ENCODE data around the gene ZNF407. TPM values are rescaled to one million over a fixed set of nuclear protein-coding genes. Genes with fewer than 3 reads are reported as not detected.

Gene ZNF407
- total RNA-seq, 1 donor from 2014 or later, result 16.1 TPM

DNA sequence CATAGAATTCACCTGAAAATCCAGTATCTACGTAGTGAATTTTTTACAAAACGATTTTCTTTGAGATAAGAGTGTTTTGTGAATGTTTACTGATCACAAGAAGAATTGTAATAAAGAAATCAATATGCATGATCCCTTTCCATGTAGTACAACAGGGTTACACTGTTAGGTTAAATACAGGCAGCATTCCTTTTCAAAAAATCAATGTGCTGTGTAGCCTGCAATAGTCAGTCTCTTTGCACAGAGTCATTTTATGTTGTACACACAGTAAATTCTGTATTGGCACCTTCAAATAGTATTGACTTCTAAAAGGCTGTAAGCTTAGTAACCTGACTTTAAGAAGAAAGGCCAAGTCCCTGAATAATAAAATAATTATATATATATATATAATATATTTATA, 63.3 kb downstream of the ZNF407 start:
- ATAC-seq, result no peak
- Histone ChIP-seq H3K36me3 (peaks cover 6% of the 10 kb centered on the region), H3K4me3 (no peak overlapping the region), H3K9me3 (no peaks in the 10 kb centered on the region), H3K4me1 (no peaks in the 10 kb centered on the region), H3K27me3 (ENCODE audit: low read depth) (no peaks in the 10 kb centered on the region), H3K27ac (no peak overlapping the region)
- intact Hi-C loops (cut with DNase I), result no loop called here
- no peak for DNase-seq
- no peak for TF ChIP-seq CTCF (IDR thresholded peaks at IDR 0.05)

DNA sequence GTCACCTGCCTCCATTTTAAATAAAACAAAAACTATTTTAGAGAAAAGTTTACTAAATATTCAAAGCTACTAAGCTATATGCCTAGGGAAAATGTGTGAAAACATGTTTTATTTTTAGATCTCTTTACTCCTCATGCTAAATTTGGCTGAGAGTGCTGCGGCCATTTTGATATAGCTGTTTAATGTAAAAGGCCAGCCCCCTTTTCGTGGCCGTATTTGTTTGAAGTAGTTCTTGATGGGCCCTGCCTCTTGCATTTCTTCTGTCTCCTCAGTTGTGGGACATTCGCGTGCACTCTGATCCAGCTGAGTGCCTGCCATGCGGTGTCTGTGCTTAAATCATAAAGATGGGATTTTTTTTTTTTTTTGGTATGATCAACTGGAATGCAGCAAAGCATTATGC, 64.0 kb downstream of the ZNF407 start:
- no peak overlapping the region for H3K4me3 ChIP-seq
- TF ChIP-seq CTCF (IDR thresholded peaks at IDR 0.05), result no peak
- H3K36me3 ChIP-seq, result peaks cover 6% of the 10 kb centered on the region
- H3K4me1 ChIP-seq, result no peaks in the 10 kb centered on the region
- DNase-seq, result no peak
- intact Hi-C loops (cut with DNase I), result no loop called here
- ATAC-seq, result no peak
- no peaks in the 10 kb centered on the region for H3K9me3 ChIP-seq
- no peak overlapping the region for H3K27ac ChIP-seq
- no peaks in the 10 kb centered on the region for H3K27me3 ChIP-seq (ENCODE audit: low read depth)

DNA sequence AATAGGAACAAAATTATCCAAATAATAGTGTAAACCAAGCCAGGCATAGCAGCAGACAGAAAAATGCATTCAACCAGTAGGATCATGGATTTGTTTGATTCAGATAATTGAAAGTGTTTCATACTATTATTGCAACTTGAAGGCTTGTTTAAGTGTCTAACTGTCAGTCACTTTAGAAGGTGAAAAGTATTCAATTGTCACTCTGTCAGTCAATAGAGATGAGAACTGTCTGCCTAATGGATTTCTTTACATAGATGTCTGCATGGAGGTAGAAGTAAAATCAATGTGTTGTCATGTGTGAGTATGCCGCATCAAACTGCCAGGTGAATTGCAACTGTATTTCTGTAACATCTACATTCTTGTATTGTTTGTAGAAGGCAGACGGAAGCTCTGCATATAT, 65.0 kb downstream of the ZNF407 start:
- TF ChIP-seq CTCF (IDR thresholded peaks at IDR 0.05), result no peak
- Histone ChIP-seq H3K4me3 (no peak overlapping the region), H3K27me3 (ENCODE audit: low read depth) (no peaks in the 10 kb centered on the region), H3K27ac (no peak overlapping the region), H3K9me3 (no peaks in the 10 kb centered on the region), H3K36me3 (peaks cover 6% of the 10 kb centered on the region), H3K4me1 (no peaks in the 10 kb centered on the region)
- DNase-seq, result no peak
- no peak for ATAC-seq
- intact Hi-C loops (cut with DNase I), result no loop called here

- intact Hi-C loops (cut with DNase I), result no loop called here
- Histone ChIP-seq H3K4me3 (no peak overlapping the region), H3K9me3 (no peaks in the 10 kb centered on the region), H3K27me3 (ENCODE audit: low read depth) (no peaks in the 10 kb centered on the region), H3K27ac (no peak overlapping the region), H3K4me1 (no peaks in the 10 kb centered on the region), H3K36me3 (peaks cover 6% of the 10 kb centered on the region)
- DNase-seq, result no peak
- ATAC-seq, result no peak
- no peak for TF ChIP-seq CTCF (IDR thresholded peaks at IDR 0.05)
These were observed 67.7 kb downstream of the ZNF407 start for GRCh38 chr18:74665346-74665745.

DNA sequence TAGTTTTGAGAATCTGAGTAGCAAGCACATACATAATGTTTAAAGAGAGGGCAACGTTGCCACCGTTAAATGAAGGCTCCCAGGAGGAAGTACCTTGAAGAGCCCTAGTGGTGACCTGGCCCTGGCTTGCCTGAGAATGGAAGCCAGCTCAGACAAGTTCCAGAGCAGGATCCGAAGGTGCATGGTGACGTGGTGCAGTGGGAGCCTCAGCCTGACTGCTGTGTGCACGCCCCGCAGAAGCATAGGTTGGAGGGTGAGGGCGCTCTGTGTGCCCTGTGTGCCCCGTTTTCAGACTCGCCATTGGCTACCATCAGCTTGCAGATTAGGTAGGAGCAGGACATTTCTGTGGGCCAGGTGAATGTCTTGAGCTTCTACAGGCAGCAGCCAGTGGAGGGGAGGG, 68.2 kb downstream of the ZNF407 start:
- Histone ChIP-seq H3K9me3 (no peaks in the 10 kb centered on the region), H3K27ac (no peak overlapping the region), H3K4me1 (no peaks in the 10 kb centered on the region), H3K27me3 (ENCODE audit: low read depth) (no peaks in the 10 kb centered on the region), H3K4me3 (no peak overlapping the region), H3K36me3 (peaks cover 6% of the 10 kb centered on the region)
- TF ChIP-seq CTCF (IDR thresholded peaks at IDR 0.05), result no peak
- intact Hi-C loops (cut with DNase I), result no loop called here
- no peak for DNase-seq
- peak in 1 of 2 donors; percentile 16 for ATAC-seq
